HepG2 (cell line): ENCODE data around the gene MNT. TPM values are rescaled to one million over a fixed set of nuclear protein-coding genes. Genes with fewer than 3 reads are reported as not detected.

ENCODE experiments used
- CEBPG ChIP-seq: IDR thresholded peaks from 2 replicates; pipeline ENCODE4 v1.6.1; 2016
- DPF2 ChIP-seq: sonication (generic); formaldehyde crosslinking; IDR thresholded peaks from 2 replicates; pipeline ENCODE4 v1.4.0; 2020; ENCODE audit warnings: mild to moderate bottlenecking, low read depth, missing genetic modification reagents, borderline replicate concordance
- FOXJ3 ChIP-seq: sonication (generic); formaldehyde crosslinking; IDR thresholded peaks from 2 replicates; pipeline ENCODE4 v1.4.0; 2020; ENCODE audit warnings: missing genetic modification reagents, mild to moderate bottlenecking, borderline replicate concordance
- FOXK1 ChIP-seq: sonication (generic); formaldehyde crosslinking; IDR thresholded peaks from 2 replicates; pipeline ENCODE4 v1.4.0; 2020; ENCODE audit warnings: low read depth, missing genetic modification reagents, borderline replicate concordance
- FOXO1 ChIP-seq: sonication (generic); formaldehyde crosslinking; IDR thresholded peaks from 2 replicates; pipeline ENCODE4 v1.4.0; 2020; ENCODE audit warnings: missing genetic modification reagents
- GATA4 ChIP-seq: sonication (generic); IDR thresholded peaks from 2 replicates; pipeline ENCODE4 v1.6.1; 2016; ENCODE audit warnings: antibody characterized with exemption, low read depth, borderline replicate concordance
- GATAD2A ChIP-seq: IDR thresholded peaks from 2 replicates; pipeline ENCODE4 v1.6.1; 2016
- GLI4 ChIP-seq: sonication (generic); formaldehyde crosslinking; IDR thresholded peaks from 2 replicates; pipeline ENCODE4 v1.5.1; 2020; ENCODE audit warnings: missing genetic modification reagents, mild to moderate bottlenecking, moderate library complexity, borderline replicate concordance
- MLX ChIP-seq: IDR thresholded peaks from 2 replicates; pipeline ENCODE4 v1.6.1; 2016
- MXD3 ChIP-seq: IDR thresholded peaks from 2 replicates; pipeline ENCODE4 v1.6.1; 2016; ENCODE audit warnings: mild to moderate bottlenecking, missing biosample characterization, missing genetic modification reagents
- MXD4 ChIP-seq: IDR thresholded peaks from 2 replicates; pipeline ENCODE4 v1.6.1; 2016; ENCODE audit warnings: mild to moderate bottlenecking, missing biosample characterization, missing genetic modification reagents
- MZF1 ChIP-seq: sonication (generic); formaldehyde crosslinking; IDR thresholded peaks from 2 replicates; pipeline ENCODE4 v1.8.1; 2023; ENCODE audit warnings: mild to moderate bottlenecking, missing genetic modification reagents, borderline replicate concordance
- PITX1 ChIP-seq: sonication (generic); formaldehyde crosslinking; IDR thresholded peaks from 2 replicates; pipeline ENCODE4 v1.5.1; 2020; ENCODE audit warnings: mild to moderate bottlenecking, missing genetic modification reagents
- SMYD3 ChIP-seq: sonication (generic); formaldehyde crosslinking; IDR thresholded peaks from 2 replicates; pipeline ENCODE4 v1.8.1; 2023; ENCODE audit warnings: mild to moderate bottlenecking, missing genetic modification reagents
- TBL1XR1 ChIP-seq: fragments of 150-350 bp; IDR thresholded peaks from 2 replicates; pipeline ENCODE4 v1.6.1; 2014; ENCODE audit warnings: borderline replicate concordance, low read length; ENCODE audit not compliant: partially characterized antibody
- ZFP1 ChIP-seq: IDR thresholded peaks from 2 replicates; pipeline ENCODE4 v1.6.1; 2016
- ZFP36L1 ChIP-seq: sonication (generic); formaldehyde crosslinking; IDR thresholded peaks from 2 replicates; pipeline ENCODE4 v1.8.0; 2022; ENCODE audit warnings: mild to moderate bottlenecking, missing genetic modification reagents, moderate library complexity
- ZNF331 ChIP-seq: sonication (generic); formaldehyde crosslinking; IDR thresholded peaks from 2 replicates; pipeline ENCODE4 v1.4.0; 2020; ENCODE audit warnings: missing genetic modification reagents
- ZNF44 ChIP-seq: sonication (generic); formaldehyde crosslinking; IDR thresholded peaks from 2 replicates; pipeline ENCODE4 v1.5.1; 2020; ENCODE audit warnings: mild to moderate bottlenecking, missing genetic modification reagents
- ZNF546 ChIP-seq: sonication (generic); formaldehyde crosslinking; conservative IDR thresholded peaks from 2 replicates; pipeline ENCODE4 v1.8.1; 2023; ENCODE audit warnings: mild to moderate bottlenecking, missing genetic modification reagents
- ZNF547 ChIP-seq: sonication (generic); formaldehyde crosslinking; IDR thresholded peaks from 2 replicates; pipeline ENCODE4 v1.5.1; 2020; ENCODE audit warnings: mild to moderate bottlenecking, missing genetic modification reagents
- ZNF614 ChIP-seq: IDR thresholded peaks from 2 replicates; pipeline ENCODE4 v1.6.1; 2018; ENCODE audit warnings: missing biosample characterization, missing genetic modification reagents, inconsistent platforms, borderline replicate concordance
- ZNF790 ChIP-seq: sonication (generic); formaldehyde crosslinking; IDR thresholded peaks from 2 replicates; pipeline ENCODE4 v1.8.0; 2022; ENCODE audit warnings: missing genetic modification reagents, mild to moderate bottlenecking, borderline replicate concordance
- ZNF891 ChIP-seq: sonication (generic); formaldehyde crosslinking; IDR thresholded peaks from 2 replicates; pipeline ENCODE4 v1.5.0; 2020; ENCODE audit warnings: mild to moderate bottlenecking, missing genetic modification reagents
- ZSCAN21 ChIP-seq: sonication (generic); formaldehyde crosslinking; IDR thresholded peaks from 2 replicates; pipeline ENCODE4 v1.8.0; 2022; ENCODE audit warnings: mild to moderate bottlenecking, missing genetic modification reagents, moderate library complexity, borderline replicate concordance
- ZSCAN9 ChIP-seq: IDR thresholded peaks from 2 replicates; pipeline ENCODE4 v1.6.1; 2016; ENCODE audit warnings: borderline replicate concordance
- ZUFSP ChIP-seq: sonication (generic); formaldehyde crosslinking; IDR thresholded peaks from 2 replicates; pipeline ENCODE4 v1.9.0; 2021; ENCODE audit warnings: missing genetic modification reagents, mild to moderate bottlenecking, borderline replicate concordance
- polyA plus RNA-seq, 8 experiments: library from polyadenylated mRNA; depleted of rRNA in 3 of 8; stranded (reverse) in 7 of 8; unstranded in 1 of 8; fragments of >200 nt; fragmentation: Illumina TruSeq in 4 of 8; extraction: Trizol in 4 of 8; gene quantifications; 2 replicates each; pipeline versions ENCODE4 v1.2.1 to v1.2.3, GENCODE V29; 2011 to 2016; ENCODE audit warnings: low read depth in 4 of 8, missing spikeins in 1 of 8, mixed read lengths in 1 of 8; ENCODE audit not compliant: insufficient read depth in 1 of 8
- total RNA-seq, 5 experiments: library from RNA; depleted of rRNA; stranded (reverse); fragments of >200 nt; fragmentation: Illumina TruSeq; extraction: Trizol; gene quantifications; 2 replicates each; pipeline ENCODE4 v1.2.3, GENCODE V29; 2016; ENCODE audit warnings: low read depth in 1 of 5
- TF ChIP-seq, protein P1 (sequence below): sonication (generic); formaldehyde crosslinking; IDR thresholded peaks from 2 replicates; pipeline ENCODE4 v1.8.0; 2022; ENCODE audit warnings: missing genetic modification reagents, mild to moderate bottlenecking, inconsistent platforms, borderline replicate concordance

Gene MNT
- total and polyA plus RNA-seq, 2 of the 13 experiments (the other 11 are each of a cell fraction or from before 2014, with no cell fraction given): 2.1 to 3.5 TPM

- 0 out of 2 replicates have a peak, but pooled peaks have one; percentile 25 for TF ChIP-seq ZNF44 (CRISPR knock-in tag)
- peak; percentile 72 for TF ChIP-seq ZNF331 (CRISPR knock-in tag)
- TF ChIP-seq ZUFSP (CRISPR knock-in tag): no peak
- TF ChIP-seq FOXJ3 (CRISPR knock-in tag): no peak; the same call in none of the 2 replicates
- TF ChIP-seq MZF1 (CRISPR knock-in tag): no peak; the same call in 1 of the 2 replicates
- TF ChIP-seq FOXK1: peak; percentile 21; the same call in 1 of the 2 replicates
- TF ChIP-seq PITX1: peak; percentile 70; the same call in 1 of the 2 replicates
- TF ChIP-seq DPF2: no peak
- TF ChIP-seq ZNF614 (CRISPR knock-in tag): no peak
- TF ChIP-seq FOXO1 (CRISPR knock-in tag): no peak
- peak; percentile 62; the same call in 1 of the 2 replicates for TF ChIP-seq SMYD3 (CRISPR knock-in tag)
- peak; percentile 36; the same call in 1 of the 2 replicates for TF ChIP-seq ZNF546 (CRISPR knock-in tag)
- no peak for TF ChIP-seq CEBPG (CRISPR knock-in tag)
- 0 out of 2 replicates have a peak, but pooled peaks have one; percentile 41 for TF ChIP-seq ZSCAN21 (CRISPR knock-in tag)
- peak; percentile 93 for TF ChIP-seq MXD4 (CRISPR knock-in tag)
- TF ChIP-seq ZNF790 (CRISPR knock-in tag): peak; percentile 78; the same call in 1 of the 2 replicates
- peak; percentile 57 for TF ChIP-seq GATAD2A
- no peak; the same call in none of the 2 replicates for TF ChIP-seq ZFP1 (CRISPR knock-in tag)
- TF ChIP-seq GLI4 (CRISPR knock-in tag): no peak
- TF ChIP-seq ZNF547 (CRISPR knock-in tag): peak; percentile 80
- TF ChIP-seq ZFP36L1 (CRISPR knock-in tag): peak; percentile 94
- no peak for TF ChIP-seq ZNF891
- peak; percentile 43; the same call in 1 of the 2 replicates for TF ChIP-seq MXD3 (CRISPR knock-in tag)
- TF ChIP-seq GATA4: peak; percentile 71; the same call in 1 of the 2 replicates
- TF ChIP-seq ZSCAN9 (CRISPR knock-in tag): peak; percentile 83; the same call in 1 of the 2 replicates
- TF ChIP-seq, protein P1, sequence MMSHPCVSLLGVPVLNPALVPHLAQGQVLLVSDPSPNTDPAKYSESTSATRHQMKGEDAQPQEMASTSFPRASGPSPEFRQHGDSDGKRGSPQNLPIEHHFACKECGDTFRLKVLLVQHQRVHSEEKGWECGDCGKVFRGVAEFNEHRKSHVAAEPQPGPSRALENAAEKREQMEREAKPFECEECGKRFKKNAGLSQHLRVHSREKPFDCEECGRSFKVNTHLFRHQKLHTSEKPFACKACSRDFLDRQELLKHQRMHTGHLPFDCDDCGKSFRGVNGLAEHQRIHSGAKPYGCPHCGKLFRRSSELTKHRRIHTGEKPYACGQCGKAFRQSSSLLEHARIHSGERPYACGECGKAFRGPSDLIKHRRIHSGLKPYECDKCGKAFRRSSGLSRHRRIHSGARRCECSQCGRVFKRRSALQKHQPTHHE (CRISPR knock-in tag): peak; percentile 58; the same call in 1 of the 2 replicates
- no peak for TF ChIP-seq TBL1XR1
- TF ChIP-seq MLX (CRISPR knock-in tag): no peak
Measured at GRCh38 chr17:2336215-2336851, 64.5 kb downstream of the MNT start, which contains the start of gene TSR1 (continued).
